Sigmoid colon (tissue), 7 donors: ENCODE data around the gene FBLN2. TPM values are rescaled to one million over a fixed set of nuclear protein-coding genes. Genes with fewer than 3 reads are reported as not detected.

Experiments
- DNase-seq: peaks from one replicate; pipeline ENCODE4 v3.0.0-alpha.2; 2019
- H3K27ac ChIP-seq, 4 donors: fragments of 200-600 bp; sonication (generic); one replicate each; pipeline ENCODE4 v1.5.1; 2016 to 2019; ENCODE audit warnings: mild to moderate bottlenecking in 1 of 4
- H3K27me3 ChIP-seq, 3 donors: fragments of 200-600 bp; sonication (generic); one replicate each; pipeline ENCODE4 v1.5.1; 2019; ENCODE audit warnings: mild to moderate bottlenecking in 1 of 3
- H3K36me3 ChIP-seq, 4 donors: fragments of 200-600 bp; sonication (generic); one replicate each; pipeline ENCODE4 v1.5.1; 2016 to 2019
- H3K4me1 ChIP-seq, 4 donors: fragments of 200-600 bp; sonication (generic); one replicate each; pipeline ENCODE4 v1.5.1; 2017 to 2019
- H3K4me3 ChIP-seq, 4 donors: fragments of 200-600 bp; sonication (generic); one replicate each; pipeline ENCODE4 v1.5.1; 2017 to 2019; ENCODE audit warnings: mild to moderate bottlenecking in 2 of 4, moderate library complexity in 1 of 4
- H3K9me3 ChIP-seq, 4 donors: fragments of 200-600 bp in 3 of 4; sonication (generic) in 3 of 4; one replicate each; pipeline versions ENCODE4 v1.5.1 to v1.6.1; 2013 to 2019
- CTCF ChIP-seq, 4 experiments: fragments of 450-650 bp in 3 of 4; fragments of 200-600 bp in 1 of 4; IDR thresholded peaks; one replicate each; pipeline ENCODE4 v1.5.1; 2016 to 2019; ENCODE audit warnings: antibody characterized with exemption in 4 of 4, mild to moderate bottlenecking in 3 of 4, moderate library complexity in 2 of 4
- EP300 ChIP-seq, 4 donors: sonication (generic); formaldehyde crosslinking; IDR thresholded peaks; one replicate each; pipeline ENCODE4 v1.6.1; 2017; ENCODE audit warnings: antibody characterized with exemption in 4 of 4
- POLR2A ChIP-seq, 2 donors: fragments of 450-650 bp; IDR thresholded peaks; one replicate each; pipeline ENCODE4 v1.6.1; 2016; ENCODE audit warnings: antibody characterized with exemption in 2 of 2, mild to moderate bottlenecking in 2 of 2, moderate library complexity in 2 of 2
- POLR2AphosphoS5 ChIP-seq, 4 donors: sonication (generic); formaldehyde crosslinking; IDR thresholded peaks; one replicate each; pipeline ENCODE4 v1.6.1; 2017; ENCODE audit warnings: antibody characterized with exemption in 4 of 4
- WGBS, 2 donors: extraction: QIAGEN DNeasy Blood & Tissue Kit; methylation state at CpG; one replicate each; pipeline ENCODE4 v1.1.7; 2013; 5-methylcytosine and 5-hydroxymethylcytosine counted together
- intact Hi-C: fragments of 100-400 bp; cut with DNase I; formaldehyde crosslinking; loops from one replicate; pipeline ENCODE4 v1.15.1; 2023
- polyA plus RNA-seq, 3 donors: library from polyadenylated mRNA; stranded (reverse); fragments of 200-250 nt; gene quantifications; one replicate each; pipeline ENCODE4 v1.2.3, GENCODE V29; 2013
- total RNA-seq, 4 donors: library from RNA; depleted of rRNA; stranded (reverse); fragments of >200 nt; gene quantifications; one replicate each; pipeline ENCODE4 v1.1.0, GENCODE V29; 2016
- donor health status: healthy with polysubstance abuse.
- donor health status: Bipolar disorder and iron deficiency.
- donor health status: healthy.

Gene FBLN2
- total and polyA plus RNA-seq, 7 donors: 1.2 to 134 (median 18.7) TPM

GRCh38 chr3:13515786-13516759 lies 32.9 kb upstream of the FBLN2 start:
- Histone ChIP-seq H3K4me1 (peaks cover 0 to 3% (median 0%) of the 10 kb centered on the region in 4 donors), H3K36me3 (no peaks in the 10 kb centered on the region), H3K9me3 (no peaks in the 10 kb centered on the region), H3K27ac (peak overlapping the region; percentile 4 to 72 (median 26)), H3K27me3 (no peaks in the 10 kb centered on the region), H3K4me3 (no peak overlapping the region)
- DNase-seq: no peak
- TF ChIP-seq EP300 (IDR thresholded peaks at IDR 0.05): no peak
- TF ChIP-seq POLR2A (IDR thresholded peaks at IDR 0.05): no peak
- no peak for TF ChIP-seq CTCF (IDR thresholded peaks at IDR 0.05)
- no peak for TF ChIP-seq POLR2AphosphoS5 (IDR thresholded peaks at IDR 0.05)
- 86 to 91% methylated on average over 26 of the region's 26 CpGs for WGBS, 2 donors
- intact Hi-C loops: no loop called here

DNA sequence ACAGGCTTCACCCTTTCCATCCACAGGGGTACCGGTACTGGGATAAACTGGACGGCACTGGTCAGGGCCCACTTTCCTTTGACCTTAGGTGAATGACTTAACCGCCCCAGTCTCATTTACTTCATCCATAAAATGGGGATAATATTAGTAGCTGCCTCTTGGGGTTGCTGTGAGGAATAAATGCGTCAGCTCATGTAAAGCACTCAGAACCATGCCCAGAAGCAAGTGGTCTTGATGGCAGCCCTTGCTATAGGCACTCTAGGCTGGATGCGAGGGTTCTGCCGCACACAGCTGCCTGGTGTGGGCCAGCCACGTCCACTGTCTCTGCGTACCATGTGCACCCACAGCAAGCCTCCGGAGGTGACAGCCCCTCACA lies 32.2 kb upstream of the FBLN2 start:
- peaks cover 0 to 3% (median 0%) of the 10 kb centered on the region in 4 donors for H3K4me1 ChIP-seq
- H3K4me3 ChIP-seq: no peak overlapping the region
- H3K27me3 ChIP-seq: no peaks in the 10 kb centered on the region
- no peaks in the 10 kb centered on the region for H3K36me3 ChIP-seq
- intact Hi-C loops: no loop called here
- H3K9me3 ChIP-seq: no peaks in the 10 kb centered on the region
- TF ChIP-seq EP300 (IDR thresholded peaks at IDR 0.05) (no peak), POLR2A (IDR thresholded peaks at IDR 0.05) (no peak)
- DNase-seq: no peak
- peak overlapping the region; percentile 25 to 72 (median 41) for H3K27ac ChIP-seq
- WGBS, 2 donors: 94 to 95% methylated on average over 9 of the region's 9 CpGs

- Histone ChIP-seq H3K27me3 (no peaks in the 10 kb centered on the region), H3K4me3 (no peak overlapping the region), H3K4me1 (peaks cover 0 to 3% (median 0%) of the 10 kb centered on the region in 4 donors), H3K27ac (peak overlapping the region; percentile 25 to 72 (median 41)), H3K9me3 (no peaks in the 10 kb centered on the region), H3K36me3 (no peaks in the 10 kb centered on the region)
- peak; percentile 90 for DNase-seq
- TF ChIP-seq POLR2A (IDR thresholded peaks at IDR 0.05): no peak
- TF ChIP-seq EP300 (IDR thresholded peaks at IDR 0.05): no peak
- peak in 2 of 4 donors; percentile 31 to 41 for TF ChIP-seq POLR2AphosphoS5 (IDR thresholded peaks at IDR 0.05)
- no peak for TF ChIP-seq CTCF (IDR thresholded peaks at IDR 0.05)
- intact Hi-C loops: no loop called here
- WGBS, 2 donors: 79 to 80% methylated on average over 18 of the region's 18 CpGs
Measured at GRCh38 chr3:13517253-13517977, 31.5 kb upstream of the FBLN2 start.

DNA sequence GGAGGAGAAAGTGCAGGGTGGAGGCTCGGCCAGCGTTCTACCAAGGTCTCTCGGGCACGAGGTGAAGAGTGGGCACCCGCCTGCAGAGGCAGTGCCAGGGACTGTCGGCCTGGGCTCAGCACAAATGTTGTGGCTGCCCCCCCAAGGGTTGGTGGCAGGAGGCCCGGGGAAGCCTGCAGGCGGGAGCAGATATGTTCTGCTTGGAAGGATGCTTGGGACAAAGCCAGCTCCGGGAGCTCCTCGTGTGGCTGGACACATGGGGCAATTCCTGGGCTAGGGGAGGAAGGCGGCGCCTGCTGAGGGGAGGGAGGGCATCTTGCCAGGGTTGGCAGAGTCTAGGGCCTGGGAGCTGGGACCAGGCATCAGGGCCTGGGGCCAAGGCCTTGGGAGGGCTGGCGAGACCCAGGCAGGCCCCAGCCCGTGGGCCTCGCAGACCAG lies 30.4 kb upstream of the FBLN2 start:
- Histone ChIP-seq H3K36me3 (no peaks in the 10 kb centered on the region), H3K4me3 (no peak overlapping the region), H3K27me3 (no peaks in the 10 kb centered on the region), H3K27ac (peak overlapping the region in 2 of 4 donors; percentile 20 to 39), H3K9me3 (no peaks in the 10 kb centered on the region), H3K4me1 (peaks cover 0 to 3% (median 0%) of the 10 kb centered on the region in 4 donors)
- 82 to 86% methylated on average over 15 of the region's 15 CpGs for WGBS, 2 donors
- intact Hi-C loops: no loop called here
- TF ChIP-seq POLR2AphosphoS5 (IDR thresholded peaks at IDR 0.05) (no peak), POLR2A (IDR thresholded peaks at IDR 0.05) (no peak), CTCF (IDR thresholded peaks at IDR 0.05) (no peak), EP300 (IDR thresholded peaks at IDR 0.05) (no peak)
- peak; percentile 86 for DNase-seq
